H1 (cell line): Measurements from ENCODE around the gene PHGDH. TPM values are rescaled to one million over a fixed set of nuclear protein-coding genes. Genes with fewer than 3 reads are reported as not detected.

Experiments
- ASH2L ChIP-seq: fragments of 200-600, 300-600 bp; sonication (generic); IDR thresholded peaks from one replicate; pipeline ENCODE4 v1.7.1; 2017; ENCODE audit warnings: low read length
- BRCA1 ChIP-seq: IDR thresholded peaks from 2 replicates; pipeline ENCODE4 v1.6.1; 2012; ENCODE audit warnings: low read depth, low read length, improper control_type of control experiment
- CEBPB ChIP-seq: IDR thresholded peaks from 2 replicates; pipeline ENCODE4 v1.6.1; 2012; ENCODE audit warnings: low read depth, low read length
- FOSL1 ChIP-seq: IDR thresholded peaks from 2 replicates; pipeline ENCODE4 v1.6.1; 2011; ENCODE audit warnings: mild to moderate bottlenecking, low read depth, low read length, moderate library complexity; ENCODE audit not compliant: insufficient read depth
- KDM4A ChIP-seq: IDR thresholded peaks from one replicate; pipeline ENCODE4 v1.7.1; 2012; ENCODE audit warnings: low read depth, mild to moderate bottlenecking, moderate library complexity, low read length, inconsistent platforms; ENCODE audit not compliant: severe bottlenecking
- MAFK ChIP-seq: IDR thresholded peaks from 2 replicates; pipeline ENCODE4 v1.6.1; 2012; ENCODE audit warnings: low read depth, mild to moderate bottlenecking, improper control_type of control experiment, low read length
- NANOG ChIP-seq: IDR thresholded peaks from 2 replicates; pipeline ENCODE4 v1.6.1; 2011; ENCODE audit warnings: low read length, low read depth, mild to moderate bottlenecking, inconsistent platforms; ENCODE audit not compliant: insufficient read depth, poor library complexity, severe bottlenecking
- POLR2A ChIP-seq, 2 experiments: IDR thresholded peaks; 1 replicate in 1 of 2; 2 replicates in 1 of 2; pipeline ENCODE4 v1.6.1; 2011; ENCODE audit warnings: low read depth in 2 of 2, low read length in 2 of 2, mild to moderate bottlenecking in 2 of 2; ENCODE audit errors: control extremely low read depth in 1 of 2
- POU5F1 ChIP-seq: IDR thresholded peaks from 2 replicates; pipeline ENCODE4 v1.6.1; 2011; ENCODE audit warnings: low read depth, mild to moderate bottlenecking, low read length, moderate library complexity
- RAD21 ChIP-seq, 2 experiments: IDR thresholded peaks in 1 of 2; conservative IDR thresholded peaks in 1 of 2; 2 replicates each; pipeline ENCODE4 v1.6.1; 2011; ENCODE audit warnings: low read depth in 2 of 2, low read length in 2 of 2, improper control_type of control experiment in 1 of 2, inconsistent platforms in 1 of 2, mild to moderate bottlenecking in 1 of 2, moderate library complexity in 1 of 2
- RBBP5 ChIP-seq: IDR thresholded peaks from 2 replicates; pipeline ENCODE4 v1.7.1; 2012; ENCODE audit warnings: low read depth, mild to moderate bottlenecking, inconsistent platforms, low read length, moderate library complexity, borderline replicate concordance
- SAP30 ChIP-seq: fragments of 300-600 bp; sonication (generic); IDR thresholded peaks from 2 replicates; pipeline ENCODE4 v1.7.1; 2012; ENCODE audit warnings: low read length, moderate library complexity, mild to moderate bottlenecking, inconsistent platforms; ENCODE audit not compliant: insufficient read depth, insufficient replicate concordance
- SRF ChIP-seq: IDR thresholded peaks from 2 replicates; pipeline ENCODE4 v1.6.1; 2011; ENCODE audit warnings: mild to moderate bottlenecking, low read depth, low read length, moderate library complexity
- SUZ12 ChIP-seq: fragments of 200-600 bp; sonication (generic); IDR thresholded peaks from 2 replicates; pipeline ENCODE4 v1.6.1; 2012; ENCODE audit warnings: mild to moderate bottlenecking, inconsistent platforms, low read length, moderate library complexity, mixed read lengths
- TAF1 ChIP-seq: IDR thresholded peaks from 2 replicates; pipeline ENCODE4 v1.6.1; 2011; ENCODE audit warnings: mild to moderate bottlenecking, low read depth, low read length
- ZNF274 ChIP-seq: IDR thresholded peaks from 2 replicates; pipeline ENCODE4 v1.7.0; 2012; ENCODE audit warnings: low read length, borderline replicate concordance; ENCODE audit errors: extremely low read depth
- polyA plus RNA-seq, 7 experiments: library from polyadenylated mRNA; depleted of rRNA in 3 of 7; stranded (reverse) in 5 of 7; unstranded in 2 of 7; fragments of >200 nt in 5 of 7; fragments of 200-250 nt in 2 of 7; gene quantifications; 1 replicate in 5 of 7; 2 replicates in 1 of 7; 4 replicates in 1 of 7; pipeline versions ENCODE4 v1.2.1 to v1.2.3, GENCODE V29; 2011 to 2013; ENCODE audit warnings: missing spikeins in 2 of 7, mixed read lengths in 2 of 7
- total RNA-seq: library from RNA; stranded (reverse); fragmentation: NEBNext Ultra II Directional; extraction: Animal tissue kit (Norgen Biotek cat#: 25700); gene quantifications from 2 replicates; pipeline ENCODE4 v1.2.1, GENCODE V29; 2021
- TF ChIP-seq, protein P1 (sequence below): IDR thresholded peaks from 2 replicates; pipeline ENCODE4 v1.6.1; 2011; ENCODE audit warnings: low read depth, mild to moderate bottlenecking, low read length; ENCODE audit not compliant: insufficient read depth
- TF ChIP-seq, protein P2 (sequence below), 3 experiments: IDR thresholded peaks; 1 replicate in 2 of 3; 2 replicates in 1 of 3; pipeline versions ENCODE4 v1.5.1 to v1.6.1; 2011; ENCODE audit warnings: low read length in 3 of 3, mild to moderate bottlenecking in 3 of 3, inconsistent platforms in 2 of 3, low read depth in 1 of 3, moderate library complexity in 1 of 3; ENCODE audit not compliant: insufficient read depth in 1 of 3; ENCODE audit errors: control extremely low read depth in 1 of 3
- TF ChIP-seq, protein P3 (sequence below): IDR thresholded peaks from 2 replicates; pipeline ENCODE4 v1.6.1; 2012; ENCODE audit warnings: inconsistent platforms

The PHGDH gene
- total and polyA plus RNA-seq, 2 of the 8 experiments (the other 6 are each of a cell fraction or from before 2014, with no cell fraction given): 358 to 687 TPM

DNA sequence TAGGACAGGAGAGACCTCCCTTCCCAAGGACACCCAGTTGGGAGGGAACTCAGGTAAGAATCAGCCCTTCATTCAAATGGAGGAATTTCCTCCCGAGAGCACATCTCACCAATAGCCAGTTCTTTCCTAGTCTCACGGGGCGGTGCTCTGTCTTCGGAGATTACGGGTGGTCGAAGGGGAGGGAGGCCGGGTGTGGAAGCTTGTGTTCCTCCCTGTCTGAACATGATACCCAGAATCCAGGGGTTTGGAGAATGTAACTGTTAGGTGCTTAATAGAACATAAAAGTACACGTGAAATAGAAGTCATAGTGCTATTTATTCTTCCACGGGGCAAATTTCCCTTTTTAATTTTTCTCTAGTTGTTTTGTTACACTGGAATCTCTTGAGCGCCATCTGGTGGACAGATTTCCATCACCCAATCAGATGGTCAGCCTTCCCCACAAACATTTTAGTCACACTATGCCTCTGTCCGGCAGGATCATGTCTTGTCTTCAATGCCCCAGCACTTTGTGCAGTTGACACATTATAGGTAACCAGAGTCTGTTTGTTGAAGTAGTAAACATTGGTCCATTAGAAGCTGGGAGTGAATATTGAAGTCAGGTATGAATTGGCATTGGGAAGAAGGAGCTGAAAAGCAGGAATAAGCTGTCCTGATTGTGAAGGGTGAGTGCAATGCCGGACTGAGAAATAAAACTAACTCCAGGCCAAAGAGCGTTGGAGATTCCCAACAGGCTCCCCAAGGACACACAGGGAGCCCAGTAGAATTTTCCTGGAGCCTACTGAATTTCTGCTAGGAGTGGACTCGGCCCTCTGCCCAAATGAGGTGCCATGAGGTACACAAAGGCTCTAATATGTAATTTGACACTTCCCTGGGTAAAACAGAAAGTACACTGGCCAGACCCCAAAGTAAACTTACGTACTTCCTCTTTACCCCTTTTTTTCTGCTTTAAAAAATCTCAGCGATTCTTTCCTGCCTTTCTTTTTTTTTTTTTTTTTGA, 36.1 kb upstream of the PHGDH start (continued):
- no peak for TF ChIP-seq SAP30
- TF ChIP-seq, protein P1, sequence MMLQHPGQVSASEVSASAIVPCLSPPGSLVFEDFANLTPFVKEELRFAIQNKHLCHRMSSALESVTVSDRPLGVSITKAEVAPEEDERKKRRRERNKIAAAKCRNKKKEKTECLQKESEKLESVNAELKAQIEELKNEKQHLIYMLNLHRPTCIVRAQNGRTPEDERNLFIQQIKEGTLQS: no peak
- TF ChIP-seq, protein P2, sequence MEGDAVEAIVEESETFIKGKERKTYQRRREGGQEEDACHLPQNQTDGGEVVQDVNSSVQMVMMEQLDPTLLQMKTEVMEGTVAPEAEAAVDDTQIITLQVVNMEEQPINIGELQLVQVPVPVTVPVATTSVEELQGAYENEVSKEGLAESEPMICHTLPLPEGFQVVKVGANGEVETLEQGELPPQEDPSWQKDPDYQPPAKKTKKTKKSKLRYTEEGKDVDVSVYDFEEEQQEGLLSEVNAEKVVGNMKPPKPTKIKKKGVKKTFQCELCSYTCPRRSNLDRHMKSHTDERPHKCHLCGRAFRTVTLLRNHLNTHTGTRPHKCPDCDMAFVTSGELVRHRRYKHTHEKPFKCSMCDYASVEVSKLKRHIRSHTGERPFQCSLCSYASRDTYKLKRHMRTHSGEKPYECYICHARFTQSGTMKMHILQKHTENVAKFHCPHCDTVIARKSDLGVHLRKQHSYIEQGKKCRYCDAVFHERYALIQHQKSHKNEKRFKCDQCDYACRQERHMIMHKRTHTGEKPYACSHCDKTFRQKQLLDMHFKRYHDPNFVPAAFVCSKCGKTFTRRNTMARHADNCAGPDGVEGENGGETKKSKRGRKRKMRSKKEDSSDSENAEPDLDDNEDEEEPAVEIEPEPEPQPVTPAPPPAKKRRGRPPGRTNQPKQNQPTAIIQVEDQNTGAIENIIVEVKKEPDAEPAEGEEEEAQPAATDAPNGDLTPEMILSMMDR (IDR thresholded peaks at IDR 0.05; ENCODE audit: control extremely low read depth in 1 of 3, insufficient read depth in 1 of 3, low read depth in 1 of 3, low read length in 3 of 3): peak; percentile 36 to 71 (median 48)
- no peak for TF ChIP-seq RBBP5
- peak; percentile 37 for TF ChIP-seq ASH2L
- TF ChIP-seq SUZ12: no peak
- TF ChIP-seq RAD21 (IDR thresholded peaks at IDR 0.05 in 1 of 2, conservative IDR thresholded peaks at IDR 0.05 in 1 of 2; ENCODE audit: low read depth in 2 of 2, low read length in 2 of 2): peak; percentile 44 to 54
- peak in 1 of 2 experiments; percentile 29; a peak in 1 of 3 replicates for TF ChIP-seq POLR2A (IDR thresholded peaks at IDR 0.05; ENCODE audit: control extremely low read depth in 1 of 2, low read depth in 2 of 2, low read length in 2 of 2)
- TF ChIP-seq NANOG: no peak
- TF ChIP-seq CEBPB: no peak
- TF ChIP-seq MAFK: no peak
- 0 out of 2 replicates have a peak, but pooled peaks have one; percentile 17 for TF ChIP-seq TAF1
- TF ChIP-seq BRCA1: no peak
- peak; percentile 47 for TF ChIP-seq KDM4A
- no peak for TF ChIP-seq FOSL1
- TF ChIP-seq ZNF274: no peak
- TF ChIP-seq, protein P3, sequence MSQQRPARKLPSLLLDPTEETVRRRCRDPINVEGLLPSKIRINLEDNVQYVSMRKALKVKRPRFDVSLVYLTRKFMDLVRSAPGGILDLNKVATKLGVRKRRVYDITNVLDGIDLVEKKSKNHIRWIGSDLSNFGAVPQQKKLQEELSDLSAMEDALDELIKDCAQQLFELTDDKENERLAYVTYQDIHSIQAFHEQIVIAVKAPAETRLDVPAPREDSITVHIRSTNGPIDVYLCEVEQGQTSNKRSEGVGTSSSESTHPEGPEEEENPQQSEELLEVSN: no peak
- no peak for TF ChIP-seq POU5F1
- no peak for TF ChIP-seq SRF
